Right ventricle myocardium superior (tissue), 1 donor: ENCODE data around the gene AURKA. TPM values are rescaled to one million over a fixed set of nuclear protein-coding genes. Genes with fewer than 3 reads are reported as not detected.
"Not testable (repeated sequence)": the region's sequence is repeated elsewhere in the genome, so short reads cannot be mapped to it uniquely, and the experiment has no call there.

ENCODE experiments used
- ATAC-seq: fragments of 200-7000 bp; cut with Tn5 transposase; one replicate; pipeline ENCODE4 v1.9.1; 2020; ENCODE audit warnings: mild to moderate bottlenecking; ENCODE audit not compliant: poor library complexity
- DNase-seq: peaks from one replicate; pipeline ENCODE4 v3.0.0-alpha.2; 2020
- intact Hi-C: fragments of 100-400 bp; cut with DNase I; formaldehyde crosslinking; loops from one replicate; pipeline ENCODE4 v1.11.2; 2022
- total RNA-seq: library from RNA; stranded (reverse); fragmentation: NEBNext Ultra II Directional; extraction: Animal tissue kit (Norgen Biotek cat#: 25700); gene quantifications from one replicate; pipeline ENCODE4 v1.2.1, GENCODE V29; 2021
- donor health status: DM: no; HTN: yes; CAD: no; lungs with severe emphysema.

Gene AURKA
- total RNA-seq, 1 donor from 2014 or later = 6.0 TPM

DNA sequence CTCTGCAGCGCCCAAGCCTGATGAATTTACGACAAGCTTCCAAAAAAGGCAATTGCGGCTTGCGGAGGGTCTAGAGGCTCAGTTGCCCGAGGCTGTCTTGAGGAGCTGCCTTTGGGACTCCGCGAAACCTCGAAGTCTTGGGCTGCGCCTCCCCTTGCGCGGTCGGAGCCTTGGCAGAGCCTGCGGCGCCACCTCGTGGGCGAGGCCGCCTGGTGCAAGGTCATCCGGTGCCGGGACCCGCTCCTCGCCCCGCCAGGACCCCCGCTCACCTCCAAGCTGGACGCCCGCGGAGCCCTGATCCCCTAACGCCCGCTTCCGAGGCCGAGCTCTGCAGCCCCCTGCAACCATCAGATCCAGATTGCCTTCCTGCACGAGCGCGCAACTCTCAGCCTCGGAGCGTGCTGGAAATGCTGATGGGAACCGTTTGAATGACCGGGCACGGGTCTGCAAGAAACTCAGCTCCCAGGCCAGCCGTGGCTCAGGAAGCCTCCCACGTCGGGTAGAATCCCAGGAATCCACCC is 48.1 kb downstream of the AURKA start:
- intact Hi-C loops = no loop called here
- DNase-seq = peak; percentile 56
- ATAC-seq = no peak

GRCh38 chr20:56342783-56343182 is 49.2 kb downstream of the AURKA start:
- ATAC-seq = no peak
- intact Hi-C loops = no loop called here
- DNase-seq = no peak

GRCh38 chr20:56336709-56337108 is 55.3 kb downstream of the AURKA start:
- intact Hi-C loops, DNase-seq, ATAC-seq: not testable (repeated sequence)

GRCh38 chr20:56328861-56329260 is 63.2 kb downstream of the AURKA start:
- intact Hi-C loops = no loop called here
- ATAC-seq (no peak), DNase-seq (no peak)

DNA sequence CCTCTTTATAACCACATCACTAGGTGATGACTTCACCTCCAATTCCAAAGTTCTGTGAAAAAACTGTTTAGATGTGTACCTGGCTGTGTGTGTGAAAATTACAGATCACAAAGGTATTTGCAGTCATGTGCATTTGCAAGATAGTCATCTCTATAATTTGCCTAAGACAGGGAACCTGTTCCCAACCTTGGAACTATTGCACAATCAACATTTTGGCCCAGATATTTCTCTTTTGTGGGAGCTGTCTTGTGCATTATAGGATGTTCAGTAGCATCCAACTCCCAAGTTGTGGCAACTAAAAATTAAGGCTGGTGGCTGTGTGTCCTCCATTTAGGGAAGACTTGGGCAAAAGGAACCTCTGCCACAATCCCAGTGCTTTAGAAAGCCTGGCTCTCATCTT is 67.2 kb downstream of the AURKA start:
- DNase-seq (no peak), ATAC-seq (no peak)
- intact Hi-C loops = no loop called here

GRCh38 chr20:56323656-56324055 is 68.4 kb downstream of the AURKA start:
- ATAC-seq = no peak
- intact Hi-C loops = no loop called here
- DNase-seq = no peak

- ATAC-seq (no peak), DNase-seq (no peak)
- intact Hi-C loops = no loop called here
Measured at GRCh38 chr20:56323206-56323605, 68.8 kb downstream of the AURKA start.

DNA sequence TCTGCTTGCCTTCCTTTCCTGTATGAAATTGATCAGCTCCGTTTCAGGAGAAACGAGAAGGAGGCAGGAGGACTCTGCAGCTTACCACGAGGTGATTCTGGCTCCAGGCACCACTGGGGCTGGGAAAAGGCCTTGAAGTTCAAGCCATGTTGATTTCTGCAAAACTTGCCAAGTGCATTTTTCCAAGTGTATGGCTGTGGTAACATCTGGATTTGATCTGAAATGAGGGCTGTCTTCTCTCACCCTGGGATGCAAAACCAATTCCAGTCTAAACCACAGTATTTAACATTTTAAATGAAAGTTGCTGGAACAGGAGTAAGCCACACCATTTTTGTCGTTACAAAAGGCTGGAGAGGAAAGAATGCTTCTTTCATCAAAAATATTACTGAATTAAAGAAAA is 69.3 kb downstream of the AURKA start:
- intact Hi-C loops = no loop called here
- ATAC-seq = no peak
- DNase-seq = no peak

Other genes with a start within 250 kb of the AURKA start
- not detected for gene MC3R, start 143.5 kb downstream of the AURKA start, total RNA-seq
- 61.3 TPM for gene FAM210B, start 33.2 kb downstream of the AURKA start, total RNA-seq
- 16.8 TPM for gene CSTF1, start 430 bp upstream of the AURKA start, total RNA-seq
- gene CASS4, start 20.0 kb upstream of the AURKA start, total RNA-seq = 0.40 TPM
- gene RTF2, start 76.4 kb upstream of the AURKA start, total RNA-seq = 78.7 TPM
- gene FAM209A, start 132.5 kb upstream of the AURKA start, total RNA-seq = not detected
- gene FAM209B, start 141.0 kb upstream of the AURKA start, total RNA-seq = 0.35 TPM
- gene TFAP2C, start 237.1 kb upstream of the AURKA start, total RNA-seq = 0.16 TPM